Stimulated activated CD4-positive, alpha-beta T cell treated with anti-CD3 and anti-CD28 coated beads, Interleukin-12 subunit alpha, Interleukin-12 subunit beta, amount 100 ng/mL, for 24 hours (primary cell): ENCODE data around the gene MSH5.
"Not testable (repeated sequence)": the region's sequence is repeated elsewhere in the genome, so short reads cannot be mapped to it uniquely, and the experiment has no call there.

Experiments used
- DNase-seq, 2 experiments: peaks; one replicate each; pipeline ENCODE4 v3.0.0-alpha.2; 2020; ENCODE audit warnings: low read depth in 2 of 2

MSH5 gene

DNA sequence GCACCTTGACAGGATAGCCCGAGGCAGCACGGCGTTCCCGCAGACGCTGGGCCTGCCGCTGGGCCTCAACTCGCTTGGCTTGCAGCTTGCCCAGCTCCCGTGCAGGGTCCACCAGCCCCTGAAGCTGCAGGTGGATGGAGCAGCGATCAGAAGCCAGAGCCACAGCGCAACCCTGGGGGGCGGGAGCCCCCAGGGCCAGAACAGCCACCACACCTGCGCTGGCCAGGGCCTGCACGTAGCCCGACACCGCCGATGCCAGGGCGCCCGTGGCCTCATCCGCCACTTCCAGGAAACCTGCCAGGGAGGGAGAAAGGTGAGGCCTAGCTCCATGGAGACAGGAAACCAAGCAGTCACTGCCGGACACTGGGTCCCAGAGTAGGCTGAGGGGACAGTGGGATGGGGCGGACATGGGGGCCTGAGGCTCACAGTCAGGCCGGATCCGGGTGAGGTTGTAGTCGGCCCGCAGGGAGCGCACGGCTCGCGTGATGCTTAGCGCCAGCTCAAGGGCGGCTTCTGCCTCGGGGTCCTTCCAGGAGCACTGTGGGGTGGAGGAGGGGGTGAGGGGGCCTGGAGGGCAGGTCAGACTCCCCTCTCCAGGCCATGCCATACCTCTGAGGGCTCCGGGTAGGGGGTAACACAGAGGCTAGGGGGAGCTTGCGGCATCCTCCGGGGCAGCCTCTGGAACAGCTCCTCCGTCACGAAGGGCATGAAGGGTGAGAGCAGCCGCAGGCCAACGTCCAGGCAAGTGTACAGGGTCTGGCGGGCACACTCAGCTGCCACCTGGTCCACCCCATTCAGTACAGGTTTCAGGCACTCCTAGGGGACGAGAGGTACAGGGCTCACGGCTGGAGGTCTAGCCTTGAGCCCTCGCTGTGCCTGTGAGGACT is 39.4 kb downstream of the MSH5 start:
- DNase-seq = no peak

DNA sequence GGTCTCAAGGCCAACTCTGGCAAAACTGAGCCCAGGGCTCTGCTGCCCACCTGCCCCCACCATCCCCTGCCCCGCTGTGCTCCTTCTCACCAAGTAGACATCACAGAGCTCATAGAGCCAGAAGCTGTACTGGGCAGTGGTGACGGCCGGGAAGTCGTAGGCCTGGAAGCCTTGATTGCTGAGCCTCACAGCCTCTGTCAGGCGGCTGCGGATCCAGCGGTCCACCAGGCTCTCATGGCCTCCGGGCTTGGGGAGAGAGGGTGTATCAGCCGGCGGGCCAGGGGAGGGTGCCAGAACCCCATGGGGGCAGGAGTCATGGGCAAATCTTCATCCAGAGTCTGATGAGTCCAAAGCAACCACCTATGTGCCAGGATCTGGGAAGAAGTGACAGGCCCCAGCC is 40.1 kb downstream of the MSH5 start:
- no peak for DNase-seq

DNA sequence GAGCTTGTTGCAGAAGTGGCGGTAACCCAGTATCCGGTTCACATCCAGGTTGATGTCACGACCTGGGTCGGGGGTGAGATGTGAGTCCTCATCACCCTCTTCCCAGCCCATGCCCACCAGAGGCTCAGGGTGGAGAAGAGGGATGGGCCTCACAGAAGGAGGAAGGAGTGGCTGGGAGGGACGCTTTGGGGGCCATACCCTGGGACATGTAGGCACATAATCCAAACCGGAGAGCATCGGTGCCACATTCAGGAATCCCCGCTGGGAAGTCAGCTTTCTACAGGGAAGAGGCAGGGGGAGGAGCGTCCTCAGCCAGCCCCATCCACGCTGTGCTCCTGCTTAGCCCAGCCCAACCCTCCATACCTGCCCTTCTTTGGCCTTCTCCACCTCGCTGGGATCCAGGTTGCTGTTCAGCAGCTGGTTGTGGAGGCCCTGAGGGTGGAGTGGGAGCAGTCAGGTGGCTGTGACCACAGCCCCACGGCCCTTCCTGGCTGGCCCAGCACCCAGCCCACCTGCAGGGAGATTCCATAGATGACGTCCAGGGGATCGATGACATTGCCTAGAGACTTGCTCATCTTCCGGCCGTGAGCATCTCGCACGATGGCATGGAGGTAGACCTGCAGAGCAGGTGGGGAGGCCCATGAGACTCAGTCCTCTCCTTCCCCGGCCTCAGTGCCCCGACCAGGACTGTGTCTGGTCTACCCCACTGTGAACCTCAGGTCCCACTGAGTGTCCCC is 40.9 kb downstream of the MSH5 start:
- DNase-seq = no peak

DNA sequence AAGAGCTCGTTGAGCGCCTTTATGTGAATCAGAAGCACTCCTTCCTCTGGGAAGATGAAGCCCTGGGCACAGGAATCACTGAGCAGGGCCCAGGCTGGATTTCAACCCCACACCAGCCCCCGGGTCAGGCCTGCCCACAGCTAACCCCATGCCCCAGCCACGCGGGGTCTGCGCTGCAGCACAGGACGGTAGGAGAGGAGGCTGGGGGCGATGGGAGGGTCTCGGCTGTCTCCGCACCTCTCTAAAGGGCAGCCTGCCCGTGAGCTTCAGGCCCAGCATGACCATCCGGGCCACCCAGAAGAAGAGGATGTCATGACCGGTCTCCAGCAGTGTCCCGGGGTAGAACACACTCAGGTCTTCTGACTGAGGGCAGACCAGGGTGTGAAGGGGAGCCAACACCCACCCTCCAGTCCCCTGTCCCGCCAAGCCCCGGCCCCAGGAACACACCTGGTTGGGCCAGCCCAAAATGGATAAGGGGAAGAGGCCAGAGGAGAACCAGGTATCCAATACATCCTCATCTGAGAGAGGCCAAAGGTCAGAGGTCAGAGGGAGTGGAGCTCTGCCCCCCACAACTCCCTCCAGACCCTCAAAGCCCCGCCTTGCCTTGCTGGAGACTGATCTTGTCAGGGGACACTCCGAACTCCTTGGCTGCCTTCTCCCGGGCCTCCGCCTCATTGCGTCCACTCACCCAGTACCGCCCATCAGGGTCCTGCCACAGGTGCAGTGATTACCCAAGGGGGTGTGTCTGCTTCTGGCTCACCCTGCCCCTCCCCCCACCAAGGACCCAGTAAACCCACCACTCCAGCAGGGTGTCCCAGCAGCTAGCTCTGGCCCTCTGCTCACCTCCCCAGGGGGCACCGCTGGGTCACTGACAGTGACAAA is 41.7 kb downstream of the MSH5 start:
- no peak for DNase-seq

DNA sequence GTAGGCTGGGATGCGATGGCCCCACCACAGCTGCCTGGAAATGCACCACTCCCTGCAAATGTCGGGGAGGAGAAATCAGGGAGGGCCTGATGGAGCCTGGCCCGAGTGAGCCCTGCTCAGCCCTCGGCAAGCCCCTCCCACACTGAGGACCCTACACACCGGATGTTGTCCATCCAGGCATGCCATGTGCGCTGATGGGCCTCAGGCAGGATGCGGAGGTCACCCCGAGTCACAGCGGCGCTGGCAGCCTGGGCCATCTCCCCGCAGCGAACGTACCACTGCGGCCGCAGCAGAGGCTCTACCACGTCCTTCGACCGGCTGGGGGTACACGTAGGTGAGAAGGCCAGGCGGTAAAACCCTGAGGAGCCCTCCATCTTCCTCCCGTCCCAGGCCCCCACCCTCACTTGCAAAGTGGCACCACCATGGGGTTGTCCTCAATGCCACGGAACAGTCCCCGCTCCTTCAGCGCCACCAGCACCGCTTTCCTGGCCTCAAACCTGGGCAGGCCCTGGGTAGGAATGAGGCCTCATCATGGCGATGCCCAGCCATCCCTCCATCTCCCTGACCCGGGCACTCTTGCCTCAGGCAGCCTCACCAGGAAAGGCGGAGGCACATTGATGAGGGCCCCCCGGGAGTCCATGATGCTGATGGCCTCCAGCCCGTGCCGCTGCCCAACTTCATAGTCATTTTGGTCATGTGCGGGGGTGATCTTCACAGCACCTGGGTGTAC is 42.5 kb downstream of the MSH5 start:
- DNase-seq = no peak

DNA sequence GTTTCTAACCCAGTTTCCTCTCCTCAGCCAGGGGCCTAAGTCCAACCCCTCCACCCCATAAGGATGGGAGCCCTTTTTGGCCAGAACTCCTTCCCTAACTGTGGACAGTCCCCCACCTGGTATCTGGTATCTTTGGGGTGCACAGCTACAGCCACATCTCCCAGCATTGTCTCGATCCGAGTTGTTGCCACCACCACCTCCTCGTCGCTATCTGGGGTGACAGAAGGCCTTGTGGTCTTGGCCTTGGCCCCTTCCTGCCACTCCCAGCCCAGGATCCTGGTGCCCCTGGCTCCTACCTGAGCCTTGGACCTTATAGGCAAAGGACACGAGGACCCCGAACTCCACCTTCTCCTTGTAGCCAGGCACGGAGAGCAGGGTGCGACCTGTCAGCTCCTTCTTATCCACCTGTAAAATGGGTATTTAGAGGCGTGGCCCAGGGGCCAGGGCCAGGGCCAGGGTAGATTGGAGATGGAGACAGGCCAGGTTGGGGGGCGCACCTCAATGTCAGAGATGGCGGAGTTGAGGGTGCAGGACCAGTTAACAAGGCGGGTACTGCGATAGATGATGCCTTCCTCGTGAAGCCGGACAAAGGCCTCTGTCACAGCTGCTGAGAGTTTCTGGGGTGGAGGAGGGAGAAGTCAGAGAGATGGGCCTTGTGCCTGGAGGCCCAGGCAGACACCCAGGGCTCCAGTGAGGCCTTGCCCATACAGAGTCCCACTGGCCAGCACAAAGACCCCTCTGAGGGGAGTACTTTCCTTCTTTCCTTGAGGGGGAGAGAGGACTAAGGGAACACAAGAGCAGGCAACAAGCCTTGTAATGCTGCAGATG is 44.5 kb downstream of the MSH5 start:
- DNase-seq = no peak

DNA sequence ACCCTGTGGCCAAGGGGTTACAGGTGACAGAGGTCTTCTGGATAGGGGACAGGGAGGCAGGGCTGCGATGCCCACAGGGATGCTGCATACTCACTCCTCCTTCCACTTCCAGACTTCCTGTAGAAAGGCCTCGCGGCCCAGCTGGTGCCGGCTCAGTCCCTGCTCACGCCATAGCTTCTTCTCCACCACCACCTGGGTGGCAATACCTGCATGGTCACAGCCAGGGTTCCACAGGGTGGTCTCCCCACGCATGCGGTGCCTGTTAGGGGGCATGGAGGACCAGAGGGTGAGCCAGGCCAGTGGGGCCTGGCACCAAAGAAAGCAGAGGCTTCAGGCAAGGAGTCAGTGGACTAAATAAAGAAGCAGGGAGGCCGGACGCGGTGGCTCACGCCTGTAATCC is 45.7 kb downstream of the MSH5 start:
- DNase-seq = no peak

DNA sequence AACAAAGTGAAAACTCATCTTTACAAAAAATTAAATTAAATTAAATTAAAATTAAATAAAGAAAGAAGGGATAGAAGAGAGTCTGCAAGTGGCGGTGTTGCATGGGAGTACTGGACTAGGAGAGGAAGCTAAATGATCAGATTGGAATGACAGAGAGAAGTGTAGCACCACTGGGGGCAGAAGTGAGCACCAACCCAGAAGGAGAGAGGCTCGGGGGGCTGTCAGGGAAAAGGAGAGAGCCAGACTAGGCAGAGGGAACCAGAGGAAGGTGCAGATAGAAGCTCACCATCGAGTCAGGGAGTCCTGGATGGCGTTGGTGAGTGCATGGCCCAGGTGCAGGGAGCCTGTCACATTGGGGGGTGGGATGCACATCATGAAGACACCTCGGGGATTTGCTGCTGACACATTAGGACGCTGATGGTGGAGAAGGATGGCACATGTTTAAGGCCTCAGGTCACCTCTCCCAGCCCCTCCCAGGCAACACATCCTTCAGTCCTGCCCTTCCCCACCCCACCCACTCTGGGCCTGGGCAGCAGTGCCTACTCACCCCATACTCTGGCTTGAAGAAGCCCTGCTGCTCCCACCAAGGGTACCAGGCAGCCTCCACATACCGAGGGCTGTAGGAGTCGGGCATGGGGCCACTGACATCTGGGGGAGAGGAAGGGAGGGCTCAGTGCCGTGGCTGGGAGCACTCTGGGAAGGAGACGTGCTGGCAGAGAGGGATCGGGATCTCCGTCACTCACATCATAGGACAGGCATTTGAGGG is 51.7 kb downstream of the MSH5 start:
- DNase-seq = peak in 1 of 2 experiments; percentile 41

DNA sequence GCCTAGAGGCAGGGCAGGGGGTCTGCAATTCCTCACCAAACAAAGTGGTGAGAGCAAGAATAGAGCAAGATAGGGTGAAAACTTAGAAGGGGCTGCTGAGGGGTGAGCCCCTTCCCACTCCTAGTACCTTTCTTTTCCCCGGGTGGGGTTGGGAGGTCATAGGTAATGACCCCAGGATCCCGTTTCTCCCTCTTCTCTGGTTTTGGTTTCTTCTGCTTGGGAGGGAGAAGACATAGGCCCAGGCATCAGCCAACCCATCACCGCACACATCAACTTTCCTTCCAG is 52.2 kb downstream of the MSH5 start:
- DNase-seq = no peak

DNA sequence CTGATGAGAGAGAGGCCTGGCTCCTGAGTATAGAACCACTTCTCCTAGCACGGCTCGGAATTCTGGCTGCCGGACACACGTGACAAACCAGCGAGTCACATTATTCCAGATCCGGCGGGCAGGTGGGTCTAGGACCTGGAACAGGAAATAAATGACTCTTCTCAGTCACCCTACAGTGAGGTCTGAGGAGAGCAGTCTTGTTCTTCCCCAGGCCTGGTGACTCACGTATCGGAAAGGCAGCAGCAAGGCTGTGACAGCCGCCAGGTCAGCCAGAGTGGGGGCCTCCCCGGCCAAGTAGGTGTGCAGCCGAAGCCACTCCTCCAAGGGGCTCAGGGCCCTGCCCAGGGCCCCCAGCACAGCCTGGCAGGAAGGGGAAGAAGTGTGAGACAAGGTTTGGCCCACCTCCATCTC is 53.0 kb downstream of the MSH5 start:
- no peak for DNase-seq

DNA sequence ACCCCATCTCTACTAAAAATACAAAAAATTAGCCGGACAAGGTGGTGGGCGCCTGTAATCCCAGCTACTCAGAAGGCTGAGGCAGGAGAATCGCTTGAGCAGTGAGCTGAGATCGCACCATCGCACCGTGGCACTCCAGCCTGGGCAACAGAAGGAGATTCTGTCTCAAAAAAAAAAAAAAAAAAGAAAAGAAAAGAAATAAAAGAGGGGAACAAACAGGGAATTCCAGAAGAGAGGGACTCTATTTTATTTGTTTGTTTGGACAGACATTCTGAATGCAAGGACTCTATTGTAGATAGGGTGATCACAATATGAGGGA is 54.1 kb downstream of the MSH5 start:
- DNase-seq = not testable (repeated sequence)

DNA sequence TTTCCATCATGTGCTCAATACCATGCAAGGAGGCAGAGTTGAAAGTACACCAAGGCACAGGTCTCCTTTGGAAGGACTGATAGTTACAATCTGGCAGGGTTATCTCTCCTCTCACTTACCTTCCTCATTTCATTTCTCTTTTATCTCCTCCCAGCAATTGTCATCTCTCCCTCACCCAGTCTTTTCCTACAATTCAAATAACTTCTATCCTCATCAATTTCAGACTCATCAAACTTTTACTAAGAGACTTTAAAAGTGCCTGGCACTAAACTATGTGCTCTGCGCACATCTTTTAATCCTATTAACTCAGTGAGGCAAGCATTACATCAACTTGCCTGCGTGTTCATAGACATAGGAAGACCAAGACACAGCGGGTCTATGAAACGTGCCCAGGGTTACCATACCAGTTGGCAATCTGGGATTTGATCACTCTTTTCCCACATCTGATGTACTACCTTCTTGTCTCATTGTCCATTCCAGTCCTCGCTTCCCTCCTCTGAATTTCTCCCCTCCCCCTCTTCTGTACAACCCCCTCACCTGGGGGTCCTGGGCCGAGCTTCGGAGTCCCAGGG is 54.6 kb downstream of the MSH5 start:
- DNase-seq = no peak

DNA sequence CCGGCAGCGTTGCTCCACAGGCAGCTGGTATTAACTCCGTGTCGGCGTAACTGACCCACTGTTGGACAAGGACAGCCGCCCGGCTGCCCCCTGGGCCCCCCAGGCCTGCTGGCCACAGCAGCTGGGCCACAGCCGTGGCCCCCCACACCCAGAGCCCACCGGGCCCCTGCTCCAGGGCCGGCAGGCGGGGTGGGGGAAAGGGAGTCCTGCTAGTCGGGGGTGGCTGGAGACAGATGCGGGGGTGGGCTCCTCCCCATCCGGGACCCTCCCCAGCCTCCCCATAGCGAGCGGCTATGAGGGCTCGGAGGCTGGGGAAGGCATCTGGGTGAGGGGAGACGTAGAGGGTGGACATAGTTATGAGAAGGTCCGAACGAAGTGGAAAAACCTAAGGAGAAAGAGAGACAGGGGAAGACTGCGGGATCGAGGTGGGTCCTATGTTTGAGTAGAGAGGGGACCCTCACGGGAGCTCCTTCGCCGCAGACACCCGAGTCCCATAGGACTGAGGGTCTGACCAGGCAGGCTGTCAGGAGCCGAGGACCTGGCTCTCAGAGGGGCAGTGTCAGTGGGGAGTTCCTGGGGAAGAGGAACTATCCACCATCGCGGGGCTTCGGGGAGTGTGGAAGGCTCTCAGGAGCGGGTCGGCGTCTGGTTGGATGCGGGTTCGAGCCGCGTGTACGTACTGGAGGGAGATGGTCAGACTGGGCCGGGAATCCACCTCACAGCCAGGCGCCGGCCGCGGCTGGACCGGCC is 55.2 kb downstream of the MSH5 start:
- DNase-seq = no peak

DNA sequence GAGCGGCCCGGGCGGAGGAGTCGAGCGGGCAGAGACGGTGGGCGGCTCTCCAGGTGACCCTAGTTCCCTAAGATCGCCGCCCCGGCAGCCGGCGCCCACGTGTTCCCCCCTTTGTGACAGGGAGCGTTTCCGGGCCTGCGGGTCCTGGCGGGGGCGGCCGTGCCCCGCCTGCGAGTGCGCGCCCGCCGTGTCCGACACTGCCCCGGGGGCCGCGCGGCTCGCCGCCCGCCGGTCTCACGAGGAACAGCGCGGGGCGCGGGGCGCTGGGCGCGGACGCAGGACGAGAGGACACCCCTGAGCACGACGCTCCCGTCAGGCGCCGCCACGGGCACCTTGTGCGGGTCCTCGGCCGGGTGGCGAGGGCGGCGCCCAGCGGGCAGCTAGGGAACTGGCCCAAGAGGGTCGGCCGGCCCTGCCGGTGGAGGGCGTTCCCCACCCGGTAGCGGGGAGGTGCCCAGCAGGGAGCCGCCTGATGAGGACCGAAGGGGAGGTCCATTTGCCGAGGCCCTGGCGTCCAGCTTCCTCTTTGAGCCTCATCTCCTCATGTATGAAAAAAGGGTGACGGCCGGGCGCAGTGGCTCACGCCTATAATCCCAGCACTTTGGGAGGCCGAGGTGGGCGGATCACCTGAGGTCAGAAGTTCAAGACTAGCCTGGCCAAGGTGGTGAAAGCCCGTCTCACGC is 56.0 kb downstream of the MSH5 start, which contains the start of gene VARS1:
VARS1 (minus strand) TSS at position 137 of the 683 bp plus-strand sequence. CDS start 535 bp downstream, outside the sequence.
- DNase-seq = peak; percentile 65 to 80

DNA sequence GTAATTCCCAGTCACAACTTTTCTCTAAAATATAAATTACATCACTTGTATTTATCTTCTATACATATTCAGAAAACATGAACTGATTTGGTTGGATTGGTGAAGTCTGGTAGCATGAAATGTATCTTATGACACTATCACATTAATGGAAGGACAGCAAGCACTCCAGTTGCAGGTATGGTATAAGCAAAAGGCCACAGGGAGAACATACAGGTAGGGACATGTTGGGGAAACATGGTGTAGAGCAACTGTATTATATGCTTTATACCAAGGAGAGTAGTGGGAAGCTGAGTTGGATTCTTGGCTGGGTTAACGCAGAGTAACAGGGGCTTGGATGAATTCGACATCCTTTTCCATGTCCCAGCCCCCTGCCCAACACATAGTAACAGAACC is 57.2 kb downstream of the MSH5 start:
- no peak for DNase-seq

DNA sequence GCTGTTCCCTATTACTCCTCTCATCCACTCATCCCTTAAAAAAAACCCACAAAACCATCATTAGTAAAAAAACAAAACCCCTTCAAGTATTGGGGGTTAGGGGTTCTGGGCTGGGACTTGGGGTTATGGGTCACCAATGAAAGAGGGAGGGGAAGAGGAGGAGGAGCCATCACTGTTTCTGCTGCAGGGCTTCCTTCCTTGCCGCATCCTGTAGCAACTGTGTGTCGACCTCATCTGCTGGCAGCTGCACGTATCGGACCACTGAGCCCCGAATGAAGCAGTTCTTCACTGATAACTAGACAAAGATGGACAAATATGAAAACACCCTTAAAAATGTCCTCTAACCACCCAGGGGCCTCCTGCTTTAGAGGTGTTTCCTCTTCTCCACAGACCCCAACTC is 57.8 kb downstream of the MSH5 start:
- no peak for DNase-seq

DNA sequence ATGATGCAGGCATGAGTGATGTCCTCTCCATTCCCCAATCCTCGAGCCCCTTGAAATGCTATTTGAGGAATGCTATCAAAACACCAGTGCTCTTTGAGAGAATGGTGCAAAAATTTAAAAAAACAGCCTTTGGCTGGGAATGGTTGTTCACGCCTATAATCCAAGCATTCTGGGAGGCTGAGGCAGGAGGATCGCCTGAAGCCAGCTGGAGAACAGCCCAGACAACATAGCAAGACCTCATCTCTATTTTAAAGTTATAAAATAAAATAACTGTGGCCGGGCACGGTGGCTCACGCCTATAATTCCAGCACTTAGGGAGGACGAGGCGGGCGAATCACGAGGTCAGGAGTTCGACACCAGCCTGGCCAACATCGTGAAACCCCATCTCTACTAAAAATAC is 60.0 kb downstream of the MSH5 start:
- DNase-seq = no peak
